ENCODE results near the gene CAMK2B.

CAMK2B gene

GRCh38 chr7:44325201-44325671 lies at the start of gene CAMK2B:
Gene CAMK2B (minus strand): TSS chr7:44325594. CDS start chr7:44325421, 173 bp downstream.
- H3K4me3 ChIP-seq (ENCODE audit: low read length) = no peak within 1 kb of the TSS
- no peak for TF ChIP-seq ZNF274 (IDR thresholded peaks at IDR 0.05; ENCODE audit: low read depth, low read length)

- no peak for TF ChIP-seq ZNF274 (IDR thresholded peaks at IDR 0.05; ENCODE audit: low read depth, low read length)
These were observed 48.8 kb upstream of the CAMK2B start for GRCh38 chr7:44374007-44374763.

GRCh38 chr7:44373418-44373740 lies 48.0 kb upstream of the CAMK2B start:
- no peak overlapping the region for H3K4me3 ChIP-seq (ENCODE audit: low read length)
- TF ChIP-seq ZNF274 (IDR thresholded peaks at IDR 0.05; ENCODE audit: low read depth, low read length) = no peak

More at GRCh38 chr7:44374007-44374763, 48.8 kb upstream of the CAMK2B start:
- H3K4me3 ChIP-seq (ENCODE audit: low read length) = no peak overlapping the region

- TF ChIP-seq ZNF274 (IDR thresholded peaks at IDR 0.05; ENCODE audit: low read depth, low read length) = no peak
- no peak overlapping the region for H3K4me3 ChIP-seq (ENCODE audit: low read length)
These were observed 47.4 kb upstream of the CAMK2B start for GRCh38 chr7:44372560-44373417.

- TF ChIP-seq ZNF274 (IDR thresholded peaks at IDR 0.05; ENCODE audit: low read depth, low read length) = no peak
- no peak overlapping the region for H3K4me3 ChIP-seq (ENCODE audit: low read length)
These were observed 43.5 kb upstream of the CAMK2B start for GRCh38 chr7:44368885-44369284.

GRCh38 chr7:44368455-44368854 lies 43.1 kb upstream of the CAMK2B start:
- TF ChIP-seq ZNF274 (IDR thresholded peaks at IDR 0.05; ENCODE audit: low read depth, low read length) = no peak
- no peak overlapping the region for H3K4me3 ChIP-seq (ENCODE audit: low read length)

GRCh38 chr7:44367475-44368043 lies 42.2 kb upstream of the CAMK2B start:
- no peak for TF ChIP-seq ZNF274 (IDR thresholded peaks at IDR 0.05; ENCODE audit: low read depth, low read length)
- no peak overlapping the region for H3K4me3 ChIP-seq (ENCODE audit: low read length)

- no peak overlapping the region for H3K4me3 ChIP-seq (ENCODE audit: low read length)
- TF ChIP-seq ZNF274 (IDR thresholded peaks at IDR 0.05; ENCODE audit: low read depth, low read length) = no peak
These were observed 41.6 kb upstream of the CAMK2B start for GRCh38 chr7:44366986-44367385.

- no peak overlapping the region for H3K4me3 ChIP-seq (ENCODE audit: low read length)
- TF ChIP-seq ZNF274 (IDR thresholded peaks at IDR 0.05; ENCODE audit: low read depth, low read length) = no peak
These were observed 28.3 kb upstream of the CAMK2B start for GRCh38 chr7:44353668-44354067.

- H3K4me3 ChIP-seq (ENCODE audit: low read length) = no peak overlapping the region
- no peak for TF ChIP-seq ZNF274 (IDR thresholded peaks at IDR 0.05; ENCODE audit: low read depth, low read length)
These were observed 23.7 kb upstream of the CAMK2B start for GRCh38 chr7:44348851-44349781.

GRCh38 chr7:44348300-44348699 lies 22.9 kb upstream of the CAMK2B start:
- TF ChIP-seq ZNF274 (IDR thresholded peaks at IDR 0.05; ENCODE audit: low read depth, low read length) = no peak
- H3K4me3 ChIP-seq (ENCODE audit: low read length) = no peak overlapping the region

- H3K4me3 ChIP-seq (ENCODE audit: low read length) = no peak overlapping the region
- TF ChIP-seq ZNF274 (IDR thresholded peaks at IDR 0.05; ENCODE audit: low read depth, low read length) = no peak
These were observed 22.2 kb upstream of the CAMK2B start for GRCh38 chr7:44347546-44348114.

- no peak overlapping the region for H3K4me3 ChIP-seq (ENCODE audit: low read length)
- TF ChIP-seq ZNF274 (IDR thresholded peaks at IDR 0.05; ENCODE audit: low read depth, low read length) = no peak
These were observed 20.7 kb upstream of the CAMK2B start for GRCh38 chr7:44346063-44346462.

Data from GM08714 (cell line).